ENCODE measurements around the gene CTNNB1. TPM values are rescaled to one million over a fixed set of nuclear protein-coding genes. Genes with fewer than 3 reads are reported as not detected.
"Not testable (repeated sequence)": the region's sequence is repeated elsewhere in the genome, so short reads cannot be mapped to it uniquely, and the experiment has no call there.

Gene CTNNB1
- total RNA-seq, 1 experiment from 2014 or later = 134 TPM

- no peak for TF ChIP-seq EZH2 (IDR thresholded peaks at IDR 0.05; ENCODE audit: borderline replicate concordance, low read depth, low read length, poor library complexity, severe bottlenecking)
- no peak for TF ChIP-seq CTCF (conservative IDR thresholded peaks at IDR 0.05; ENCODE audit: low read depth, low read length)
- H3K27me3 ChIP-seq (replicated peaks; ENCODE audit: insufficient read depth, low read depth, low read length, poor library complexity) = no peaks in the 10 kb centered on the region
- ChIA-PET POLR2A (ENCODE audit: low non-redundant PET) (no interaction called here), CTCF (no interaction called here)
- H3K36me3 ChIP-seq (ENCODE audit: insufficient read depth, low read length, poor library complexity, severe bottlenecking) = no peaks in the 10 kb centered on the region
- no peak overlapping the region for H3K27ac ChIP-seq (ENCODE audit: low read depth, low read length, poor library complexity, severe bottlenecking)
- BruUV-seq (replicated peaks) = no TSS peak
- H3K9me3 ChIP-seq (ENCODE audit: low read depth, low read length, poor library complexity, severe bottlenecking) = no peaks in the 10 kb centered on the region
- no peak for DNase-seq (ENCODE audit: low spot score)
- intact Hi-C loops (cut with micrococcal nuclease; ENCODE audit: unreplicated experiment) = no loop called here
- no peak overlapping the region for H3K4me3 ChIP-seq (ENCODE audit: low read depth, low read length, poor library complexity, severe bottlenecking)
- H3K4me1 ChIP-seq (ENCODE audit: insufficient read depth, low read length, poor library complexity, severe bottlenecking) = no peaks in the 10 kb centered on the region
Observed at GRCh38 chr3:41277790-41278465, 78.6 kb downstream of the CTNNB1 start.

GRCh38 chr3:41284934-41285333, 85.6 kb downstream of the CTNNB1 start:
- CTCF ChIA-PET; H3K27me3 ChIP-seq (replicated peaks; ENCODE audit: insufficient read depth, low read depth, low read length, poor library complexity); H3K4me1 ChIP-seq (ENCODE audit: insufficient read depth, low read length, poor library complexity, severe bottlenecking); BruUV-seq (replicated peaks); POLR2A ChIA-PET (ENCODE audit: low non-redundant PET); intact Hi-C loops (cut with micrococcal nuclease; ENCODE audit: unreplicated experiment); H3K27ac ChIP-seq (ENCODE audit: low read depth, low read length, poor library complexity, severe bottlenecking); DNase-seq (ENCODE audit: low spot score); H3K9me3 ChIP-seq (ENCODE audit: low read depth, low read length, poor library complexity, severe bottlenecking); H3K4me3 ChIP-seq (ENCODE audit: low read depth, low read length, poor library complexity, severe bottlenecking); H3K36me3 ChIP-seq (ENCODE audit: insufficient read depth, low read length, poor library complexity, severe bottlenecking): not testable (repeated sequence)

- no TSS peak for BruUV-seq (replicated peaks)
- ChIA-PET POLR2A (ENCODE audit: low non-redundant PET) (no interaction called here), CTCF (no interaction called here)
- no peak for TF ChIP-seq CTCF (conservative IDR thresholded peaks at IDR 0.05; ENCODE audit: low read depth, low read length)
- TF ChIP-seq EZH2 (IDR thresholded peaks at IDR 0.05; ENCODE audit: borderline replicate concordance, low read depth, low read length, poor library complexity, severe bottlenecking) = no peak
- Histone ChIP-seq H3K27ac (ENCODE audit: low read depth, low read length, poor library complexity, severe bottlenecking) (no peak overlapping the region), H3K9me3 (ENCODE audit: low read depth, low read length, poor library complexity, severe bottlenecking) (no peaks in the 10 kb centered on the region), H3K36me3 (ENCODE audit: insufficient read depth, low read length, poor library complexity, severe bottlenecking) (no peaks in the 10 kb centered on the region), H3K27me3 (replicated peaks; ENCODE audit: insufficient read depth, low read depth, low read length, poor library complexity) (no peaks in the 10 kb centered on the region), H3K4me3 (ENCODE audit: low read depth, low read length, poor library complexity, severe bottlenecking) (no peak overlapping the region), H3K4me1 (ENCODE audit: insufficient read depth, low read length, poor library complexity, severe bottlenecking) (no peaks in the 10 kb centered on the region)
- intact Hi-C loops (cut with micrococcal nuclease; ENCODE audit: unreplicated experiment) = no loop called here
- no peak for DNase-seq (ENCODE audit: low spot score)
Observed at GRCh38 chr3:41286305-41286704, 87.0 kb downstream of the CTNNB1 start.

GRCh38 chr3:41288785-41289184, 89.5 kb downstream of the CTNNB1 start:
- ChIA-PET POLR2A (ENCODE audit: low non-redundant PET) (no interaction called here), CTCF (no interaction called here)
- H3K9me3 ChIP-seq (ENCODE audit: low read depth, low read length, poor library complexity, severe bottlenecking) = no peaks in the 10 kb centered on the region

More at GRCh38 chr3:41288785-41289184, 89.5 kb downstream of the CTNNB1 start:
- Histone ChIP-seq H3K36me3 (ENCODE audit: insufficient read depth, low read length, poor library complexity, severe bottlenecking) (no peaks in the 10 kb centered on the region), H3K4me3 (ENCODE audit: low read depth, low read length, poor library complexity, severe bottlenecking) (no peak overlapping the region), H3K27me3 (replicated peaks; ENCODE audit: insufficient read depth, low read depth, low read length, poor library complexity) (no peaks in the 10 kb centered on the region), H3K4me1 (ENCODE audit: insufficient read depth, low read length, poor library complexity, severe bottlenecking) (no peaks in the 10 kb centered on the region), H3K27ac (ENCODE audit: low read depth, low read length, poor library complexity, severe bottlenecking) (no peak overlapping the region)
- no peak for DNase-seq (ENCODE audit: low spot score)
- TF ChIP-seq EZH2 (IDR thresholded peaks at IDR 0.05; ENCODE audit: borderline replicate concordance, low read depth, low read length, poor library complexity, severe bottlenecking) (no peak), CTCF (conservative IDR thresholded peaks at IDR 0.05; ENCODE audit: low read depth, low read length) (no peak)
- BruUV-seq (replicated peaks) = no TSS peak
- intact Hi-C loops (cut with micrococcal nuclease; ENCODE audit: unreplicated experiment) = no loop called here
